ENCODE data around the gene NOC2L. TPM values are rescaled to one million over a fixed set of nuclear protein-coding genes. Genes with fewer than 3 reads are reported as not detected.

NOC2L gene
- total RNA-seq, 4 donors from 2014 or later: 47.4 to 115 (median 74.2) TPM

DNA sequence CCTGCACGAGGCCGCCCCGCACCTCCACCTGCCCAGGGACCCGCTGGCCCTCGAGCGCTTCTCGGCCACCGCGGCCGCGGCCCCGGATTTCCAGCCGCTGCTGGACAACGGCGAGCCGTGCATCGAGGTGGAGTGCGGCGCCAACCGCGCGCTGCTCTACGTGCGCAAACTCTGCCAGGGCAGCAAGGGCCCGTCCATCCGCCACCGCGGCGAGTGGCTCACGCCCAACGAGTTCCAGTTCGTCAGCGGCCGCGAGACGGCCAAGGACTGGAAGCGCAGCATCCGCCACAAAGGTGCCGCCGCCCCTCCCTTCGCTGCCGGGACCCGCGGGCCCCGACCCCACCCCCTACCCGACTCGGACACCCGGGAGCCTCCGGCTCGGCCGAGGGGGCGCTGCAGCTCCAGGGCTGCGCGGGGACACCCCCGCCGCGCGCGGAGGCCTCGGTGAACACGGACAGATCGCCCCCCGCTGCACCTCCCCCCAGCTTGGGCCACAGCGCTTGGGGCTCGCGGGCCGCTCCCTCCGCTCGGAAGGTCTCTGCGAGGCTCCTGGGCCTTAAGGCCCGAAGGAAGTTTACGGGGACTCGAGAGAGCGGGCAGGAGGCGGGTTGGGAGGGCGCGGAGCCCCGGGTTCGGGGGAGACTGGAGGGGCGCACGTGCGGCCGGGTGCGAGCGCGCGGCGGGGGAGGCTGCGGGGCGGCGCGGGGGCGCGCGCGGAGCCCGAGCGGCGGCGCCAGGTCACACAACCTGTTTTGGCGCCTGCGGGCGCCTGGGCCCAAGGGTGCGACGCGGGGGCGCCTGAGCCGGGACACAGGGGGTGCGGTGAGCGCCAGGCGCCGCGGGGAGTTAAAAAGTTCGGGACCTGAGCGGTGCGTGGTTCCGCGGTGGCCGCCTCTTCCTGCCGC lies 34.1 kb downstream of the NOC2L start:
- ATAC-seq: peak in 1 of 2 donors; percentile 15
- TF ChIP-seq POLR2A (IDR thresholded peaks at IDR 0.05): no peak
- TF ChIP-seq, protein P1, sequence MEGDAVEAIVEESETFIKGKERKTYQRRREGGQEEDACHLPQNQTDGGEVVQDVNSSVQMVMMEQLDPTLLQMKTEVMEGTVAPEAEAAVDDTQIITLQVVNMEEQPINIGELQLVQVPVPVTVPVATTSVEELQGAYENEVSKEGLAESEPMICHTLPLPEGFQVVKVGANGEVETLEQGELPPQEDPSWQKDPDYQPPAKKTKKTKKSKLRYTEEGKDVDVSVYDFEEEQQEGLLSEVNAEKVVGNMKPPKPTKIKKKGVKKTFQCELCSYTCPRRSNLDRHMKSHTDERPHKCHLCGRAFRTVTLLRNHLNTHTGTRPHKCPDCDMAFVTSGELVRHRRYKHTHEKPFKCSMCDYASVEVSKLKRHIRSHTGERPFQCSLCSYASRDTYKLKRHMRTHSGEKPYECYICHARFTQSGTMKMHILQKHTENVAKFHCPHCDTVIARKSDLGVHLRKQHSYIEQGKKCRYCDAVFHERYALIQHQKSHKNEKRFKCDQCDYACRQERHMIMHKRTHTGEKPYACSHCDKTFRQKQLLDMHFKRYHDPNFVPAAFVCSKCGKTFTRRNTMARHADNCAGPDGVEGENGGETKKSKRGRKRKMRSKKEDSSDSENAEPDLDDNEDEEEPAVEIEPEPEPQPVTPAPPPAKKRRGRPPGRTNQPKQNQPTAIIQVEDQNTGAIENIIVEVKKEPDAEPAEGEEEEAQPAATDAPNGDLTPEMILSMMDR (IDR thresholded peaks at IDR 0.05 in 4 of 5, conservative IDR thresholded peaks at IDR 0.05 in 1 of 5): no peak
- no peak overlapping the region for H3K27ac ChIP-seq
- H3K9me3 ChIP-seq: no peaks in the 10 kb centered on the region
- DNase-seq: no peak
- peaks cover 35 to 47% (median 37%) of the 10 kb centered on the region in 3 donors for H3K27me3 ChIP-seq
- intact Hi-C loops (cut with DNase I; ENCODE audit: low total_unique reads): loop anchor here (5.0 kb wide), 1 partner anchor 77 kb away; the partner anchor contains the start of gene HES4
- H3K36me3 ChIP-seq: no peaks in the 10 kb centered on the region
- H3K4me1 ChIP-seq: peaks cover 15 to 32% of the 10 kb centered on the region in 2 donors
- H3K4me3 ChIP-seq: peak overlapping the region; percentile 47 to 48 (median 48)
- in situ Hi-C loops (cut with MboI; ENCODE audit: low sequenced_read_pairs in 4 of 4): no loop called here

DNA sequence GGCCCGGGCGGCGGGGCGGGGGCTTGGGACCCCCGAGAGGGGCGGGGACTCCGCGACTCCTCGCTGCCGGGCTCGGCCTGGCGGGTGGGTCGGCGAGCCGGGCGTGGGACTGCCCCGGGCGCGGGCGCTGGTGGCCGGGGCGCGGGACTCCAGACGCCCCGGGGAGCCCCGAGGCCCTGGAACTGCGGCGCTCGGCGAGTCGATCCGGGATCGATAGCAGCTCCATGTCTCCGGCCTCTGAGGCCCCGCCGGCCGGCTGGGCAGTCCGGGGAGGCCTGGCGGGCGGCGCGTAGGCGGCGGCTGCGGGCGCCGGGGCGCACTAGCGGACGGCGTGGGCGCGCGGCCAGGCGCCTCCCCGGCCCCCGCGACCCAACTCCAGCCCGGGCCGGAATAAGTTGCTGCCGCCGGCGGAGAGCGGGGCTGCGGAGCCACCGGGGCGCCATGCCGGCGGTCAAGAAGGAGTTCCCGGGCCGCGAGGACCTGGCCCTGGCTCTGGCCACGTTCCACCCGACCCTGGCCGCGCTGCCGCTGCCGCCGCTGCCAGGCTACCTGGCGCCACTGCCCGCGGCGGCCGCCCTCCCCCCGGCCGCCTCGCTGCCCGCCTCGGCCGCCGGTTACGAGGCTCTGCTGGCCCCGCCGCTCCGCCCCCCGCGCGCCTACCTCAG lies 34.9 kb downstream of the NOC2L start:
- Histone ChIP-seq H3K27me3 (peaks cover 31 to 55% (median 39%) of the 10 kb centered on the region in 3 donors), H3K4me1 (peaks cover 15 to 32% of the 10 kb centered on the region in 2 donors), H3K27ac (no peak overlapping the region), H3K36me3 (no peaks in the 10 kb centered on the region), H3K9me3 (no peaks in the 10 kb centered on the region), H3K4me3 (peak overlapping the region; percentile 47 to 54 (median 48))
- ATAC-seq: peak in 1 of 2 donors; percentile 31
- in situ Hi-C loops (cut with MboI; ENCODE audit: low sequenced_read_pairs in 4 of 4) (no loop called here), intact Hi-C loops (cut with DNase I; ENCODE audit: low total_unique reads) (loop anchor here (5.0 kb wide), 1 partner anchor 78 kb away; the partner anchor contains the start of gene HES4)
- TF ChIP-seq, protein P1 (IDR thresholded peaks at IDR 0.05 in 4 of 5, conservative IDR thresholded peaks at IDR 0.05 in 1 of 5): no peak
- no peak for DNase-seq

DNA sequence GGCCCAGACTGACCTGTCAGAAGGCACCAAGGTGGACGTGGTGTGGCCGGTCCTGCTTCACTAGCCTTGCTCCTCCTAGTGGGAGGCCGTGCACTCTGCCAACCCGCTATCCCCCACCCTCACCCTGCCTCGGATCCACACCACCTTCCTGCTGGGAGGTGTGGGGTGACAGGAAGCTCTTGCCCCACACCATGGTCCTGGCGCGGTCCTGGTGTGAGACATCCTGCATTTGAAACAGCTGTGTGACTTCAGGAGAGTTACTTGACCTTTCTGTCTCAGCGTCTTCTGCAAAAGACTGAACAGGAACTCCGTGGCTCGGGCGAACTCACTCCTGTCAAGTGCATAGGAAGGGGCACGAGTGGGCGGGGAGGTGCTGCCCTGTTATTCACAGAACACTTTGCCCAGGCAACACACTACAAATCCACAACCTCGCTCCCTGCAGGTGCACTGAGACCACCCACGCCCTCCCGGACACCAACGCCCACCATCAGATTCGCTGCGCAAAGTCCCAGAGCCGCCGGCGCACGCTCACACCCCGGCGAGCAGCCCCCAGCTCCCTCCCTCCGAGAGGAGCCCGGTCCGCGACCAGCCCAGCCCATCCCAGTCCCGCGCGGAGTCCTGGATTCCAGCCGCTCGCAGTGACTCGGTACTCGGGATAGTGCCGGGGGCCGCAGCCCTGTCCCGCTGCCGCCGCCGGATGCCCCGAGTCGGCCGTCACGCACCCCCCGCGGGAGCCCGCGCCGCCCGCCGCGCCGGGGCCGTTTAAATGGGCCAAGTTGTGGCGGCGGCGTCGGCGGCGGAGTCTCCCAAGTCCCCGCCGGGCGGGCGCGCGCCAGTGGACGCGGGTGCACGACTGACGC lies 35.7 kb downstream of the NOC2L start, which contains the start of gene SAMD11:
SAMD11 (plus strand) TSS at position 793 of the 860 bp plus-strand sequence. CDS start 509 bp downstream, outside the sequence.
- H3K27ac ChIP-seq: no peak within 1 kb of the TSS
- intact Hi-C loops (cut with DNase I; ENCODE audit: low total_unique reads): loop anchor here (5.0 kb wide), 1 partner anchor 79 kb away; the partner anchor contains the start of gene HES4

More for the DNA sequence above, 35.7 kb downstream of the NOC2L start, which contains the start of gene SAMD11:
- in situ Hi-C loops (cut with MboI; ENCODE audit: low sequenced_read_pairs in 4 of 4): no loop called here
- Histone ChIP-seq H3K36me3 (no peaks in the 10 kb centered on the region), H3K4me1 (peaks cover 15 to 32% of the 10 kb centered on the region in 2 donors), H3K27me3 (peaks cover 31 to 59% (median 39%) of the 10 kb centered on the region in 3 donors), H3K4me3 (peak within 1 kb of the TSS; percentile 48 to 54 (median 50)), H3K9me3 (no peaks in the 10 kb centered on the region)
- ATAC-seq: peak; percentile 79 to 82
- DNase-seq: peak; percentile 53 to 77
- no peak for TF ChIP-seq POLR2A (IDR thresholded peaks at IDR 0.05)
- TF ChIP-seq, protein P1 (IDR thresholded peaks at IDR 0.05 in 4 of 5, conservative IDR thresholded peaks at IDR 0.05 in 1 of 5): no peak

Measured in gastrocnemius medialis (tissue), 4 donors.